Measurements from ENCODE around the gene GTPBP6. TPM values are rescaled to one million over a fixed set of nuclear protein-coding genes. Genes with fewer than 3 reads are reported as not detected.
A peak's percentile ranks its signal among the peaks of the same experiment; 100 is the strongest.
"Not testable (repeated sequence)": the region's sequence is repeated elsewhere in the genome, so short reads cannot be mapped to it uniquely, and the experiment has no call there.

The GTPBP6 gene
- total RNA-seq, 1 experiment from 2014 or later = 48.9 TPM

- no peaks in the 10 kb centered on the region for H3K27me3 ChIP-seq (ENCODE audit: control insufficient read depth, insufficient read depth, low read length)
- H3K36me3 ChIP-seq (replicated peaks; ENCODE audit: control insufficient read depth, insufficient read depth, low read length) = peaks cover 1% of the 10 kb centered on the region
- DNase-seq = no peak
- no peak overlapping the region for H3K4me3 ChIP-seq (ENCODE audit: insufficient read depth, low read depth, low read length)
Measured at GRCh38 chrX:355329-356050, 36.9 kb upstream of the GTPBP6 start.

GRCh38 chrX:353566-354535, 35.3 kb upstream of the GTPBP6 start:
- Histone ChIP-seq H3K4me3 (ENCODE audit: insufficient read depth, low read depth, low read length) (no peak overlapping the region), H3K27me3 (ENCODE audit: control insufficient read depth, insufficient read depth, low read length) (no peaks in the 10 kb centered on the region), H3K36me3 (replicated peaks; ENCODE audit: control insufficient read depth, insufficient read depth, low read length) (peaks cover 1% of the 10 kb centered on the region; the same call in 1 of the 2 replicates)
- no peak for DNase-seq

- Histone ChIP-seq H3K27me3 (ENCODE audit: control insufficient read depth, insufficient read depth, low read length) (no peaks in the 10 kb centered on the region), H3K4me3 (ENCODE audit: insufficient read depth, low read depth, low read length) (no peak overlapping the region), H3K36me3 (replicated peaks; ENCODE audit: control insufficient read depth, insufficient read depth, low read length) (peaks cover 1% of the 10 kb centered on the region; the same call in 1 of the 2 replicates)
- DNase-seq = no peak
Measured at GRCh38 chrX:352582-353314, 34.2 kb upstream of the GTPBP6 start.

- Histone ChIP-seq H3K27me3 (ENCODE audit: control insufficient read depth, insufficient read depth, low read length) (no peaks in the 10 kb centered on the region), H3K4me3 (ENCODE audit: insufficient read depth, low read depth, low read length) (no peak overlapping the region), H3K36me3 (replicated peaks; ENCODE audit: control insufficient read depth, insufficient read depth, low read length) (peaks cover 1% of the 10 kb centered on the region; the same call in 1 of the 2 replicates)
- DNase-seq = no peak
Measured at GRCh38 chrX:352181-352580, 33.6 kb upstream of the GTPBP6 start.

GRCh38 chrX:351736-352135, 33.1 kb upstream of the GTPBP6 start:
- no peak for DNase-seq
- Histone ChIP-seq H3K27me3 (ENCODE audit: control insufficient read depth, insufficient read depth, low read length) (no peaks in the 10 kb centered on the region), H3K36me3 (replicated peaks; ENCODE audit: control insufficient read depth, insufficient read depth, low read length) (peaks cover 1% of the 10 kb centered on the region; the same call in 1 of the 2 replicates), H3K4me3 (ENCODE audit: insufficient read depth, low read depth, low read length) (no peak overlapping the region)

GRCh38 chrX:351324-351641, 32.7 kb upstream of the GTPBP6 start:
- H3K36me3 ChIP-seq (replicated peaks; ENCODE audit: control insufficient read depth, insufficient read depth, low read length); H3K4me3 ChIP-seq (ENCODE audit: insufficient read depth, low read depth, low read length); H3K27me3 ChIP-seq (ENCODE audit: control insufficient read depth, insufficient read depth, low read length); DNase-seq: not testable (repeated sequence)

GRCh38 chrX:350534-351323, 32.1 kb upstream of the GTPBP6 start:
- H3K4me3 ChIP-seq (ENCODE audit: insufficient read depth, low read depth, low read length) = no peak overlapping the region
- peaks cover 1% of the 10 kb centered on the region; the same call in 1 of the 2 replicates for H3K36me3 ChIP-seq (replicated peaks; ENCODE audit: control insufficient read depth, insufficient read depth, low read length)
- no peaks in the 10 kb centered on the region for H3K27me3 ChIP-seq (ENCODE audit: control insufficient read depth, insufficient read depth, low read length)
- DNase-seq = no peak

- peak; percentile 80 for DNase-seq
- H3K4me3 ChIP-seq (ENCODE audit: insufficient read depth, low read depth, low read length) = no peak overlapping the region
- H3K36me3 ChIP-seq (replicated peaks; ENCODE audit: control insufficient read depth, insufficient read depth, low read length) = peaks cover 1% of the 10 kb centered on the region; the same call in 1 of the 2 replicates
- H3K27me3 ChIP-seq (ENCODE audit: control insufficient read depth, insufficient read depth, low read length) = no peaks in the 10 kb centered on the region
Measured at GRCh38 chrX:350148-350533, 31.5 kb upstream of the GTPBP6 start.

GRCh38 chrX:349702-350101, 31.1 kb upstream of the GTPBP6 start:
- H3K36me3 ChIP-seq (replicated peaks; ENCODE audit: control insufficient read depth, insufficient read depth, low read length) = peaks cover 1% of the 10 kb centered on the region; the same call in 1 of the 2 replicates
- no peak overlapping the region for H3K4me3 ChIP-seq (ENCODE audit: insufficient read depth, low read depth, low read length)
- DNase-seq = no peak
- no peaks in the 10 kb centered on the region for H3K27me3 ChIP-seq (ENCODE audit: control insufficient read depth, insufficient read depth, low read length)

- no peak for DNase-seq
Measured at GRCh38 chrX:349196-349595, 30.6 kb upstream of the GTPBP6 start.

GRCh38 chrX:348461-349117, 30.0 kb upstream of the GTPBP6 start:
- Histone ChIP-seq H3K4me3 (ENCODE audit: insufficient read depth, low read depth, low read length) (no peak overlapping the region), H3K27me3 (ENCODE audit: control insufficient read depth, insufficient read depth, low read length) (no peaks in the 10 kb centered on the region), H3K36me3 (replicated peaks; ENCODE audit: control insufficient read depth, insufficient read depth, low read length) (peaks cover 1% of the 10 kb centered on the region)
- no peak for DNase-seq

More at GRCh38 chrX:349196-349595, 30.6 kb upstream of the GTPBP6 start:
- no peaks in the 10 kb centered on the region for H3K27me3 ChIP-seq (ENCODE audit: control insufficient read depth, insufficient read depth, low read length)
- peaks cover 1% of the 10 kb centered on the region for H3K36me3 ChIP-seq (replicated peaks; ENCODE audit: control insufficient read depth, insufficient read depth, low read length)
- H3K4me3 ChIP-seq (ENCODE audit: insufficient read depth, low read depth, low read length) = no peak overlapping the region

- H3K27me3 ChIP-seq (ENCODE audit: control insufficient read depth, insufficient read depth, low read length) = no peaks in the 10 kb centered on the region
- H3K4me3 ChIP-seq (ENCODE audit: insufficient read depth, low read depth, low read length) = no peak overlapping the region
- H3K36me3 ChIP-seq (replicated peaks; ENCODE audit: control insufficient read depth, insufficient read depth, low read length) = peaks cover 1% of the 10 kb centered on the region
- no peak for DNase-seq
Measured at GRCh38 chrX:347351-348117, 28.9 kb upstream of the GTPBP6 start.
